Measurements from ENCODE around the gene CCL15.
"Not testable (repeated sequence)": the region's sequence is repeated elsewhere in the genome, so short reads cannot be mapped to it uniquely, and the experiment has no call there.

Gene CCL15, protein sequence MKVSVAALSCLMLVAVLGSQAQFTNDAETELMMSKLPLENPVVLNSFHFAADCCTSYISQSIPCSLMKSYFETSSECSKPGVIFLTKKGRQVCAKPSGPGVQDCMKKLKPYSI

DNA sequence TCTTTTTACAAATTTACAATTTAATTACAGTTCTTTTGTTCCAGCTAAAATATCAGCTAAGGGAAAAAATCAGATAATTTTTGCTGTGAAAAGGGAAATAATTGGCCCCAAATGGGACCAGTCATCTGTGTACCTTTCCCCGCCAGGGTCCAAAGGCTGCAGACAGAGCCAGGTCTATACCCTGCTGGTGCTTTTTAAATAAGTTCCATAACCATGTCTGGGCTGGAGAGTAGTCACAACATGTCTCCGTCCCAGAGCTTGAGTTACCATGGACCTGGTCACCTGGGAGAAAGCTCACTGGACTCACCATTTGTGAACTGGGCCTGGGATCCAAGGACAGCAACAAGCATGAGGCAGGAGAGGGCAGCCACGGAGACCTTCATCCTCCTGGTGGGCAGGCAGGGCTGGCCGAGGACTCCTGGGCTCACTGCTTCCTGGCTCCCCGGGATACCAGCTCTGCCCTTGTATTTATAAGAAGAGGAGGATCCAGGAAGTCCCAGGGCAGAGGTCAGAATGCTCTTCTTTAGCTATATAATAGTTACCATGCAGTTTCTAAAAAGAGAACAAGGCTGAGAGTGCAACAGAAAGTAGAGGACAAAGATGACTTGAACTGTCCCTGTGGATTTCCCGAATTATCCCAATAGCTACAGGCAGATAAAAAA, at the start of gene CCL15:
Gene CCL15 (minus strand): TSS at position 444 of the 662 bp plus-strand sequence. CDS start 61 bp downstream, at position 383.
- no peak for DNase-seq

DNA sequence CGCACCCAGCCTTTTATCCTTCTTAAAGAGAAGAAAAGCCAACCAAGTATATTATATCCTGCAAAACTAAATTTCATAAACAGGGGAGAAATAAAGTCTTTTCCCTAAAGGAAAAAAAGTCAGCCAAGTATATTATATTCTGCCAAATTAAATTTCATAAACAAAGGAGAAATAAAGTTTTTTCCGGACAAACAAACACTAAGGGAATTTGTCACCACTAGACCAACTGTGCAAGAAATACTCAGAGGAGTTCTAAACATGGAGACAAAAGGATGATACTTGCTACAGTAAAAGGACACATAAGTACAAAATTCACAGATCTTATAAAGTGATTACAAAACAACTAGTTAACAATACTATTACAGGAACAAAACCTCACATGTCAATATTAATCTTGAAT, 48.3 kb upstream of the CCL15 start:
- no peak for DNase-seq

DNA sequence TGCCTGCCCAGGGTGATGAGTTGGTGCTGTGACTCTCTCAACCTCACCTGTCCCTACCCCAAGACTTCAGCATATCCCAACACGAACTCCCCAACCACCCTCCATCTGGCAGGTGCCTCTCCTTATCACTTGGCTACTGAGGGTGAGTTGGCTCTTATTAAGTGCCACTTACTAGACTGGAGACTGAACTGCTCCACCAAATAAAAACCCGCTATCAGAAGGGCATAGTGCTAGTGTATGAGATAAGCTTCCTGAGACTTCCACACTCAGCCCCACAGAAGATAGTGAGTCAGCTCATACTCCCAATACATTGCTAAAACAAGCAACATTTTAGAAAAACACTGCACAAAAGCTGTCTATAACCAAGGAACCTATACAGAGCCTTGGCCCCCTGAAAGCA, 46.7 kb upstream of the CCL15 start:
- no peak for DNase-seq

DNA sequence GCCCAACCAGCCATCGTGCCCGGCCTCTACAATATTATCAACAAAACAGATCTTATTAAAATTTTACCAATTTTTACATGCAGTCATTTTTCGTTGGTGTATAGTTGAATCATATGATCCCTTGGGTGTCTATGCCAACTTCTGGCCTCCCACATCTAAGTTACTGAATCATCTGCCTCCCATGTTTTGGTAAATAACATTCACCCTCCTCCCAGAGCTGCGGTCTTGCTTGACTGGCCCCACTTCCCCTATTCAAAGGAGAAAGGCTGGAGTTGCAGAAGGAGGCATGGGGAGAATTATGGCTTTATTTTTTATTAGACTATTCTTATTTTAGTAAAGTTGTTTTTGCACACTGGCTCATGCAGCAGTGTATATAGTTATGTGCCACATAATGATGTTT, 34.9 kb upstream of the CCL15 start:
- DNase-seq: no peak

DNA sequence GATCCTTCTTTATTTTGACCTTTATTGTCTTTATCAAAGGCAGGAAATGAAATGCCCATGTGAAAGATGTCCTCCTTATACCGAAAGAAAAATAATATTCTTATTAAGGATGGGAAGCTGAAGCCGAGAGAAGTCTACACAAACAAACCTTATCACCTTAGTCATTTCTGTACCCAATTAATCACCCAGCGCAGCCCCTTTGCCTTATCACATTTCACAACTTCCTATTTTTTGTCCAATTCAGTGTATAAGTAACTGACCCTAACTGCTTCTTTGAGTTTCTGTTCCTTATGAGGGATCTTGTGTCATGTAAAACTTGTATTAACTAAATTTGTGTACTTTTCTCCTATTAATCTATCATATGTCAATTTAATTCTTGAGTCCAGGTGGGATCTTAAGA, 32.8 kb upstream of the CCL15 start:
- DNase-seq: no peak

DNA sequence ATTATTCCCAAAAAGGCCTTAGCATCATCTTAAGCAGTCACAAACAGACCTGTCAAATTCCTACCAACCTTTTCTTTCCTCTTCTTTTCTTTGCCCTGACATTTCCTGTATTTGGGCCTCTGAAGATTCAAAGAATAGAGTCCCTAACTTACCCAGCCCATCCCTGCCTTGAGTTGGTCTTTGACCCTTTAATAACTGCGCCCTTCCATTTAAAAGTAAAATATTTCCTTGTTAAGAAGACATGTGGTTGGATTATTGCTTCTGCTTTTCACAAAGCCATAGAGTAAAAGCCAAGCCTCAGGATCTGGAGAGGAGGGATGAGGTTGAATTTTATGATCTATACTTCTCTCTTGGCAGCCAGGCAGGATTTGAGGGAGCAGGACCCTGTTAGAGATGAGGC, 29.6 kb upstream of the CCL15 start:
- DNase-seq: no peak

DNA sequence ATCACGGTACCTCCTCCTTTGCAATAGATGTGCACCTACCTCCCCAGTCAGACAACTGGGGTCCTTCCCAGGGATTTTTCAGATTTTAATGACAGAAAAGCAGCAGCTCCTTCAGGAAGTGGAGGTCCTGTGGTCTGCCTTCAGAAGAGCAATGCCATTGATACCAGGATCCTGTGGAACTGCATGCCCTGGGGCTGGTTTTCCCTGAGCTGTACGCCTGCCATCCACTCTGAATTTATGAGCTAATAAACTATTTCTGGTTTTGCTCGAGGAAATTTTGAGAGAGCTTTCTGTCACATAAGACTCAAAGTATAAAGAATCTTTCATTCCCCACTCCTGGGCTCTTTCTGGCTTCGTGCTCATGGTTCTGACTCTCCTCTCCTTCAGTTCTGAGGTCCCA, 26.4 kb upstream of the CCL15 start:
- DNase-seq: no peak

DNA sequence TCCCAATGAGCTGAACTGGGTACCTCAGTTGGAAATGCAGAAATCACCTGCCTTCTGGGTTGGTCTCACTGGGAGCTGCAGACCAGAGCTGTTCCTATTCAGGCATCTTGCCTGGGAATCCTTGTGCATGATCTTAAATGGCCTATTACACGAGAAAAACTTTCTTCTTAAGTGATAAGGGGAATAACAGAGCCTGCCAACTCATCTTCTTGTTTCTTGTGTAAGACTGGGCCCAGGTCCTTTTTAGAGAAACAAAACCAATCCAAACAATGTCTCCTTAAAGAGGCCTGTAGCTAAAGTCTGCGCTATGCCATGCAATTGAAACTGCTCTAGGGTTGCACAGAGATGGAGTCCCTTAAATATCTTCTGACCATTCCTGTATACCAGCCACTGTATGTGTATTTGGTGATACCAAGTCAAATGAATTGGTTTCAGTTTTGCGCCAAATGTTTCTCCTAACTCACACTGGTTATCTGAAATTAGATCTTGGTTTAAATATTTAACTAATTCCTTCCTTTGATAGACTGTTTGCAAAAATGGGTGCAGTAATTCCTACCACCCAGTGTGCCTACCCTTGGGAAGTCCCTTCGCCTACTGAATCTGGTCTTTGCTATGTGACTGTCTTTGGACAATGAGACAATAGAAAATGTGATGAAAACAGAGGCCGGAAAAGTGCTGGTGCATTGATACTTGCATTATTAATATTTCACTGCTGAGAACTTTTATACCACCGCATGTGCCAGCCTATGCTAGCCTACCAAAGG, 22.9 kb upstream of the CCL15 start:
- DNase-seq: no peak

DNA sequence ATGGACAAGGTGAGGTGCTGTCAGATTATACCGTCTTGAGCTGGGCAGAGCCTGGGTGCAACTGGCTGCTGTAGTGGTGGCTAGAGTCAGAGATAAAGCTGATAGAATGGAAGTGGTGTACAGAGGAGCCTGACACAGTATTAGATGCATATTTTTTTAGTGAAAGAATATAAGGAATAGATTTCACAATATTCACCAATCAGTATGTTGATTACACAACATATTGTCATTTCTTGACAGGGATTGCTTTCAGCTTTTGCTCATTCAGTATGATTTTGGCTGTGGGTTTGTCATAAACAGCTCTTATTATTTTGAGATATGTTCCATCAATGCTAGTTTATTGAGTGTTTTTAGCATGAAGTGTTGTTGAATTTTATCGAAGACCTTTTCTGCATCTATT, 18.1 kb upstream of the CCL15 start:
- DNase-seq: no peak

DNA sequence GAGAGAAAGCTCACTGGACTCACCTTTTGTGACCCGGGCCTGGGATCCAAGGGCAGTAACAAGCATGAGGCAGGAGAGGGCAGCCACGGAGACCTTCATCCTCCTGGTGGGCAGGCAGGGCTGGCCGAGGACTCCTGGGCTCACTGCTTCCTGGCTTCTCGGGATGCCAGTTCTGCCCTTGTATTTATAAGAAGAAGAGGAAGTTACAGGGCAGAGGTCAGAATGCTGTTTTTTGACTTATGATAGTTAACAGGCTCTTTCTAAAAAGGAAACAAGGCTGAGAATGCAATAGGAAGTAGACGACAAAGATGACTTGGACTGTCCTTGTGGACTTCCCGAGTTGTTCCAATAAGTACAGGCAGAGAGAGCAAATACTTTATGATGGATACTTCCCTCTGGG, 16.4 kb upstream of the CCL15 start, which contains the start of gene CCL23:
Gene CCL23 (minus strand): TSS at position 174 of the 400 bp plus-strand sequence. CDS start 75 bp downstream, at position 99.
- DNase-seq: no peak

DNA sequence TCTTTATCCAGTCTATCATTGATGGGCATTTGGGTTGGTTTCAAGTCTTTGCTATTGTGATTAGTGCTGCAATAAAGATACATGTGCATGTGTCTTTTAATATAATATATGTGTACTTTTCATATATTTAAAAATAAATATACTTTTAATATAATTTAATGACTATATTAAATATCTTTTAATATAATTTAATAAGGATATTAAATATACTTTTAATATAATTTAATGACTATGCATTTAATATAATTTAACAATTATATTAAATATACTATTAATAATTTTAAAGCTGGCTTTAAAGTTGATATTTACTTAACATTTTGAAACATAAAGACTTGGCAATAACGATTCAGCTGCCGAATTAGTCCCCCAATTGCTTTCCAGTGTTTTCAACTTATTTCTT, 15.2 kb upstream of the CCL15 start:
- no peak for DNase-seq

DNA sequence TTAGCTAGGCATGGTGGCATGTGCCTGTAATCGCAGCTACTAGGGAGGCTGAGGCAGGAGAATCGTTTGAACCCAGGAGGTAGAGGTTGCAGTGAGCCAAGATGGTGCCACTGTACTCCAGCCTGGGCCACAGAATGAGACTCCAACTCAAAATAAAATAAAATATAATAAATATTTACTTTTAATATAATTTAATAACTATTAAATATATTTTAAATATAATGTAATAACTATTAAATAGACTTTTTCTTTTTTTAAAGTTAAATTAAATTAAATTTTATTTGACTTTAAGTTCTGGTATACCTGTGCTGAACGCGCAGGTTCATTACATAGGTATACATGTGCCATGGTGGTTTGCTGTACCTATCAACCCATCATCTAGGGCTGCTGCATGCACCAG, 14.5 kb upstream of the CCL15 start:
- not testable (repeated sequence) for DNase-seq

DNA sequence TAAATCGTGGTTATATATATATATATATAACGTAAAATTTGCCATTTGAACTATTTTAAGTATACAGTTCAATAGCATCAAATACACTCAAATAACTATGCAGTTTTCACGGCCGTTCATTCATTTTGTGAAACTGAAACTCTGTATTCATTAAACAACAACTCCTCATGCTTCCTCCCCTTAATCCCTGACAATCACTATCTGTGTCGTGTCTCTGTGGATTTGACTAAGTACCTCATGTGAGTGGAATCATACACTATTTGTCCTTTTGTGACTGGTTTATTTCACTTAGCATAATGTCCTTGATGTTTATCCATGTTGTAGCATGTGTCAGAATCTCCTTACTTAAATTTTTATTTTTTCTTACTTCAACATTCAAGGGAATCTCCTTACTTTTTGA, 13.6 kb upstream of the CCL15 start:
- no peak for DNase-seq

DNA sequence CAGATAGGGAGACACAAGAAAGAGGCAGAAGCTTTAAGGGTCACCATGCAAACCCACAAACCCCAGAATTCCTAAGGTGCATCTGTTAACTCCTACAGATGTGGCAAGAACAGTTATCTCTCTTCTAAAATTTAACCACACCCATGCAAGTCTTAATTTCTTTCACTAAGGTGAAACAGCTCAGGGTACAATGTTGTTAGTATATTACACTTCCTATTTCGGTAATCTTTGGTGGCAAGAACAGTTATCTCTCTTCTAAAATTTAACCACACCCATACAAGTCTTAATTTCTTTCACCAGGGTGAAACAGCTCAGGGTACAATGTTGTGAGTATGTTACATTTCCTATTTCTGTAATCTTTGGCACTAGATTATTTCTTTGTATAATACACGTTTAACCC, 9.8 kb upstream of the CCL15 start:
- no peak for DNase-seq

DNA sequence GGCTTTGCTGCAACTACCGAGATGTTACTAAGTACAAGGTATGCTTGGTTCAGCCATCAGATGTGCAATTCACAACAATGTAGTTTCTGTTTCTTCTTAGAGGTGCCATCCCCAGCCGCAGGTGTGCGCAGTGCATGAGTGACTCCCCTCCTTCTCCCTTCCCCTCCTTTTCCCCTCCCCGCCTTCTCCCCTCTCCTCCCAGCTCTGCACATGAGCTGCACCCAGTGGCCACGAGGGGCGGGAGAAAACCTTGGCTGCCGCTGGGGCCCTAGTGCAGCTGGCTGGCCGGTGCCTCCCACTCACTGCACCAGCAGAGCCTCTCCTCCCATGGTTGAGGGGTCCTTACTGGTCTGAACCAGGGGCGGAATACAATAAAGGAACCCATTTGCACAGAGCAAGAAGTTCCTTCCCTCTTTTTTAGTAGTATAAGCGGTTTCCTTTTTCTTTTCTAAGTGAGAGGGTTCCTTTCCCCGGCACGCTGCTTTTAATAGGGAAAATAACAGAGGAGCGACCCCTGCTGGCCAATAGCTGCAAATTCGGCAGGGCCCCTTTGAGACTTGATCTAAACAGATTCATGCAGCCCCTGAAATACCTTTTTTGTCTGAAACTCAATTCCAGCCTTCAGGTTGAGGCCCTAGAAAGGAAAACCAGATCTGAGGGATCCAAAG, 7.8 kb upstream of the CCL15 start:
- DNase-seq: no peak

DNA sequence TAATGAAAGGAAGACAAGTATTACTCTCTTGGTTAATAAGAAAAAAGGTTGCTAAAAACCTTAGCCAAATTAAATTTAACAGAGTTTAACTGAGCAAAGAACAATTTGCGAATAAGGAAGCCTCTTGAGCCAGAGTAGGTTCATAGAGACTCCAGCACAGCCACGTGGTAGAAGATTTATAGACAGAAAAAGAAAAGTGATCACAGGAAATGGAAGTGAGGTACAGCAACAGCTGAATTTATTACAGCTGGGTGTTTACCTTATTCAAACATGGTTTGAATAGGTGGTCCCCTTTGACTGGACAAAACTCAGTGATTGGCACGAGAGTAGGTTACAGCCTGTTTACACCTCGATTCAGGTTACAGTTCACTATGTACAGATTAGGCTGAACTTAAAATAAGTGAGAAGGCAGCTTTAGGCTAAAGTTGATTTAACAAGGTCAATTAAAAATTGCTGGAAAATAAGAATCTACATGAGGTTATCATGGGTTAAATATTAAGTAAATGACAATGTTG, 3.3 kb upstream of the CCL15 start:
- no peak for DNase-seq

DNA sequence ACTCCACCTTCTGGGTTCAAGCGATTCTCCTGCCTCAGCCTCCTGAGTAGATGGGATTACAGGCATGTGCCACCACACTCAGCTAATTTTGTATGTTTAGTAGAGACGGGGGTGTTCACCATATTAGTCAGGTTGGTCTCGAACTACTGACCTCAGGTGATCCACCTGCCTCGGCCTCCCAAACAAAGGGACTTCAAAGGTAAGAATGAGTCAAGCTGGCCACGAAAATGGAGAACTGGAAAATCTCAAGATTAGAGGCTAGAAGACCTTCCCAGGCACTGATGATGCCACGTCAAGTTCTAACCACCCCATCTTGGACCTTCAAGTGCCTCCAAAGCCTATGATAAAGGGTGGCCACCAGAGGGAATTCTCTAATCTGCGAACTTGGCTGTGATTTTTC, 1.3 kb upstream of the CCL15 start:
- no peak for DNase-seq

DNA sequence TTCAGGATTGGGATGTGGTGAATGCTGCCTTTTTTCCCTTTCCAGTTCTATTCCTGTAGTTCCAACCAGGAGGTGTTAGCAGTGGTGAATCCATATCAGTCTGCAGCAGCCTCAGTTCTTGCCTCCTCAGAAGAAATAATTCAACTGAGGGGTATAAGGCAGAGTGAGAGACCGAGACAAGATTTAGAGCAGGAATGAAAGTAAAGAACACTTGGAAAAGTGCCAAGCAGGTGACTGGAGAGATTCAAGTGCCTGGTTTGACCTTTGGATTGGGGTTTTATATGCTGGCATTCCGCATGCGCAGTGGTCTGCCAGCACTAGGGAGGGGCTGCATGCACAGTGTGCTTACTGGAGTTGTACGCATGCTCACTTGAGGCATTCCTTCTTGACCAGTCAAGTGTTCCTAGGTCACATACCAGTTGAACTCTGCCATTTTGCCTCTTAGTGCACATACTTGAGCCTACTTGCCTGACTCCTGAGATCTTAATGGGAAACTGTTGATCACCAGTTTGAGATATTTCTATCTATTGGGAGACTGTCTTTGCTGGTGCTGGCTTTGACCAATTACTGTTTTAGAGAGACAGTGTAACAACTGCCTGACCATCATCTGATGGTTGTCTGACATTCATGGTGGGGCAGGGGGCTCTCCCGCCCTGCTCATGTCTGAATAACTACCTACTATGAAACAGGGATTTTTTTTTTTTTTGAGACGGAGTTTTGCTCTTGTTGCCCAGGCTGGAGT, 680 bp upstream of the CCL15 start:
- no peak for DNase-seq

DNA sequence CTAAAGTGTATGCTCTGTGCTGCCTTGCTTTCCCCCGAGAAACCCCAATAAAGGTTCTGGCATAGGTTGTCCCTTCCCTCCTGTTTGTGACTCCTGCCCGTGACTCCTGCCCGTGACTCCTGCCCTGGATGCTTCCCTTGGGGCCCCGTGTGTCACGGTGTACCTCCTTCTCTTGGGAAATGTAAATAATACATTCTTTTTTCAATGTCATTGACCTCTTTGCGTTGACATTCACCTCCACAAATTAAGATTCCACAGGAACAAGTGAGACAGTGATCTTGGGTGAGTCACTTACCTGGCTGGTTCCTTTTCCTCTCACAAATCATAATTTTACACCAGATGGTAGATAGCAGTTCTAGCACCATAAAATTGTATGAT, 632 bp downstream of the CCL15 start:
- DNase-seq: no peak

DNA sequence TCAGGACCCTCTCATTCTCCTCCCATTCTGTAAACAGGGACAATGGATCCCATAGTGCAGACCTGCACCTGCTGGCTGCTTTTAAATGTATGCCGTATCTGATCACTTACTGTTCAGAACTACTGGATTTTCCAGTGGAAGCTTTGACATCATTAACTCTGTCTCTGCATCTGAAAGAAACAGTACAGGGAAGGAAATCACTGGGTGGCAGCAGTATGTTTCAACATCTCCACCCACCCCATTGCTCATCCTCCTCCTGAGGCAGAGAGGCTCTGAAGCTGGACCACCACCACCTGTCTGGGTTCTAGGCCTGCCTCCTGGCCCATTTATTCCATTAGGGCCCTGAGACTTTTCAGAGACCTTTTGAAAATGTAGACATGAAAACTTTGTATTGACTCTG, 2.6 kb downstream of the CCL15 start:
- no peak for DNase-seq

DNA sequence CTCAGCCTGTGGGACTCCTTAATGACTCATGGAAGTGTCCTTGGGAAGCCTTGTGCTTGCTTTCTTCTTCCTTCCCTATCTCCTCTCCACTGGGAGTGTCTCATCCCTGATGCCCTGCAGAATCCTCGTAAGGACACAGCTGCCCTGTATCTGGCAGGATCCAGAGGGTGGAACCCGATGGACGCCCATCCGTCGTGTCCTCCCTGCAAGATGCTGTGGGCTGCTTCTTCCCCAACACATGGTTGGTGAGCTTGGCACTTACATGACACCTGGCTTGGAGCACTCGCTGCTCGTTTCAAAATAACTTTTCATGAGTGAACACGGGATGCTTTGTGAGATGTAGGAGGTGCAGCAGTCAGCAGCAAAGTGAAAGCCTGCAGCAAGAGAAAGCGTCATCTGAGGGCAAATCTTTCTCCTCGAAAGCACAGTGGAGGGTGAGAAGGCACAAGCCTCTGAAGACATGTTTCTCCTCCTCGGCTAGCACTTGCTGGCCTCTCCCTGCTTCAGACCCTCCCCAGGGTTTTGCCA, 3.3 kb downstream of the CCL15 start:
- DNase-seq: no peak

DNA sequence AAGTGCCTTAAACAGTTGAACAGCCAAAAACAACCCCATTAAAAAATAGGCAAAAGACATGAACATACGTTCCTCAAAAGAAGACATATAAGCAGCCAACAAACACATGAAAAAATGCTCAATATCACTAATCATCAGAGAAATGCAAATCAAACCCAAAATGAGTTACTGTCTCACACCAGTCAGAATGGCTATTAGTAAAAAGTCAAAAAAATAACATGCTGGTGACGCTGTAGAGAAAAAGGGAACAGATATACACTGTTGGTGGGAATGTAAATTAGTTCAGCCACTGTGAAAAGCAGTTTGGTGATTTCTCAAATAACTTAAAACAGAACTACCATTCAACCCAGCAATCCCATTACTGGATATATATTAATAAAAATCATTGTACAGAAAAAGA, 6.0 kb downstream of the CCL15 start:
- DNase-seq: not testable (repeated sequence)

DNA sequence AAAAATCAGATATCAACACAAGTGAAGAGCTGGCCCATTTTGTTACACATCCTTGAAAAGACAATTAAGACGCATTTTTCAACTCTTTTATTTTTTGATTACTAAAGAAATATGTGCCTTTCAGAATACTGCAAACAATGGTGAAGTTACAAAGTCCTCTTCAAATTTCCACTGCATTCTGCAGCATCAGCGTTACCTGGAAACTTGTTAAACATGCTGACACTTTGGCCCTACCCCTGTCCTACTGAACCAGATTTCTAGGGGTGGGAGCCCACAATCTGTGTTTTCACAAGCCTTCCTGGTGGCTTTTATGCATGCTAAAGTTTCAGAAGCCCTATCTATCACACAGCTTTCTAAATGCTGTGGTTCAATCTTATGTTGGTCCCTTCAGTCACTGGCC, 10.3 kb downstream of the CCL15 start:
- DNase-seq: no peak
